H9 (cell line): ENCODE measurements around the gene LMO1. TPM values are rescaled to one million over a fixed set of nuclear protein-coding genes. Genes with fewer than 3 reads are reported as not detected.

ENCODE experiments used
- DNase-seq: peaks from one replicate; pipeline ENCODE4 v3.0.0-alpha.2; 2017
- H2AFZ ChIP-seq: one replicate; pipeline ENCODE4 v1.6.1; 2013; ENCODE audit warnings: mild to moderate bottlenecking, low read length, control low read depth, moderate library complexity
- H2AK5ac ChIP-seq: 2 replicates; pipeline ENCODE4 v1.6.1; 2013; ENCODE audit warnings: low read length, control low read depth, mixed read lengths; ENCODE audit not compliant: insufficient read length
- H2BK120ac ChIP-seq: one replicate; pipeline ENCODE4 v1.6.1; 2013; ENCODE audit warnings: low read depth, mild to moderate bottlenecking, low read length, control low read depth, inconsistent platforms; ENCODE audit not compliant: poor library complexity, severe bottlenecking
- H2BK12ac ChIP-seq: 2 replicates; pipeline ENCODE4 v1.6.1; 2013; ENCODE audit warnings: low read length, control low read depth, mixed read lengths, low read depth; ENCODE audit not compliant: insufficient read length
- H2BK15ac ChIP-seq: 2 replicates; pipeline ENCODE4 v1.6.1; 2013; ENCODE audit warnings: low read depth, low read length, control low read depth
- H2BK20ac ChIP-seq: one replicate; pipeline ENCODE4 v1.6.1; 2013; ENCODE audit warnings: low read depth, mild to moderate bottlenecking, low read length, control low read depth, inconsistent platforms; ENCODE audit not compliant: poor library complexity, severe bottlenecking
- H2BK5ac ChIP-seq: 2 replicates; pipeline ENCODE4 v1.6.1; 2013; ENCODE audit warnings: low read length, control low read depth, mixed read lengths; ENCODE audit not compliant: insufficient read length
- H3K14ac ChIP-seq: 2 replicates; pipeline ENCODE4 v1.6.1; 2013; ENCODE audit warnings: low read length, control low read depth; ENCODE audit not compliant: insufficient read depth
- H3K18ac ChIP-seq: 2 replicates; pipeline ENCODE4 v1.6.1; 2013; ENCODE audit warnings: low read depth, mild to moderate bottlenecking, mixed read lengths, low read length, control low read depth; ENCODE audit not compliant: insufficient read length
- H3K23ac ChIP-seq: 2 replicates; pipeline ENCODE4 v1.6.1; 2013; ENCODE audit warnings: low read length, control low read depth, mixed read lengths, low read depth; ENCODE audit not compliant: insufficient read length
- H3K23me2 ChIP-seq: 2 replicates; pipeline ENCODE4 v1.6.1; 2013; ENCODE audit warnings: low read depth, mild to moderate bottlenecking, mixed read lengths, low read length, control low read depth; ENCODE audit not compliant: insufficient read length, poor library complexity, severe bottlenecking
- H3K27ac ChIP-seq: 2 replicates; pipeline ENCODE4 v1.5.1; 2013; ENCODE audit warnings: low read length, control low read depth, mixed read lengths, low read depth; ENCODE audit not compliant: insufficient read length
- H3K27me3 ChIP-seq: 2 replicates; pipeline ENCODE4 v1.6.1; 2013; ENCODE audit warnings: low read length, control low read depth, inconsistent platforms; ENCODE audit not compliant: insufficient read depth
- H3K4ac ChIP-seq: 2 replicates; pipeline ENCODE4 v1.6.1; 2013; ENCODE audit warnings: low read depth, mild to moderate bottlenecking, control low read depth, inconsistent platforms, low read length, moderate library complexity
- H3K4me1 ChIP-seq: 2 replicates; pipeline ENCODE4 v1.6.1; 2013; ENCODE audit warnings: low read length, control low read depth, inconsistent platforms; ENCODE audit not compliant: insufficient read depth
- H3K4me2 ChIP-seq: 2 replicates; pipeline ENCODE4 v1.6.1; 2013; ENCODE audit warnings: low read length, control low read depth, mixed read lengths; ENCODE audit not compliant: insufficient read length, insufficient read depth
- H3K56ac ChIP-seq: 2 replicates; pipeline ENCODE4 v1.6.1; 2013; ENCODE audit warnings: low read depth, mild to moderate bottlenecking, mixed read lengths, low read length, control low read depth; ENCODE audit not compliant: insufficient read length
- H3K79me1 ChIP-seq: 2 replicates; pipeline ENCODE4 v1.6.1; 2013; ENCODE audit warnings: low read depth, mild to moderate bottlenecking, moderate library complexity, low read length, control low read depth, inconsistent platforms; ENCODE audit not compliant: insufficient read depth, poor library complexity, severe bottlenecking
- H3K79me2 ChIP-seq: 2 replicates; pipeline ENCODE4 v1.6.1; 2013; ENCODE audit warnings: low read length, control low read depth, inconsistent platforms; ENCODE audit not compliant: insufficient read depth
- H3K9ac ChIP-seq: 2 replicates; pipeline ENCODE4 v1.6.1; 2013; ENCODE audit warnings: low read length, control low read depth, mixed read lengths; ENCODE audit not compliant: insufficient read length; ENCODE audit errors: extremely low read depth
- H3K9me3 ChIP-seq: one replicate; pipeline ENCODE4 v1.6.1; 2013; ENCODE audit warnings: low read depth, low read length, inconsistent platforms; ENCODE audit not compliant: control insufficient read depth
- H3T11ph ChIP-seq: one replicate; pipeline ENCODE4 v1.6.1; 2013; ENCODE audit warnings: mild to moderate bottlenecking, low read length, control low read depth, inconsistent platforms
- H4K20me1 ChIP-seq: one replicate; pipeline ENCODE4 v1.6.1; 2013; ENCODE audit not compliant: control insufficient read depth, insufficient read length, insufficient read depth
- H4K5ac ChIP-seq: 2 replicates; pipeline ENCODE4 v1.6.1; 2013; ENCODE audit warnings: low read depth, mild to moderate bottlenecking, mixed read lengths, low read length, control low read depth; ENCODE audit not compliant: insufficient read length
- H4K8ac ChIP-seq: replicated peaks from 2 replicates; pipeline ENCODE4 v1.6.1; 2013; ENCODE audit warnings: low read length, control low read depth, mixed read lengths, low read depth; ENCODE audit not compliant: insufficient read length
- H4K91ac ChIP-seq: 2 replicates; pipeline ENCODE4 v1.6.1; 2013; ENCODE audit warnings: low read depth, mild to moderate bottlenecking, moderate library complexity, mixed read lengths, low read length, control low read depth; ENCODE audit not compliant: insufficient read length
- H3K27ac Mint-ChIP-seq, 3 experiments: 2 replicates in 2 of 3; 3 replicates in 1 of 3; pipeline ENCODE4 v1.8.0; 2020 to 2021; ENCODE audit warnings: mixed read lengths in 3 of 3, mild to moderate bottlenecking in 1 of 3, moderate library complexity in 1 of 3
- H3K27me3 Mint-ChIP-seq: 2 replicates; pipeline ENCODE4 v1.8.0; 2021; ENCODE audit warnings: low read depth, mild to moderate bottlenecking, moderate library complexity, mixed read lengths
- H3K36me3 Mint-ChIP-seq, 3 experiments: 2 replicates in 2 of 3; 3 replicates in 1 of 3; pipeline ENCODE4 v1.8.0; 2020 to 2021; ENCODE audit warnings: low read depth in 3 of 3, mixed read lengths in 3 of 3; ENCODE audit not compliant: insufficient read depth in 1 of 3
- H3K4me1 Mint-ChIP-seq, 2 experiments: 2 replicates each; pipeline ENCODE4 v1.8.0; 2020; ENCODE audit warnings: mixed read lengths in 2 of 2
- H3K4me3 Mint-ChIP-seq, 2 experiments: 2 replicates in 1 of 2; 3 replicates in 1 of 2; pipeline ENCODE4 v1.8.0; 2020 to 2021; ENCODE audit warnings: mild to moderate bottlenecking in 2 of 2, mixed read lengths in 2 of 2, moderate library complexity in 1 of 2
- H3K9me3 Mint-ChIP-seq, 2 experiments: 2 replicates in 1 of 2; 3 replicates in 1 of 2; pipeline ENCODE4 v1.8.0; 2020; ENCODE audit warnings: mild to moderate bottlenecking in 2 of 2, mixed read lengths in 2 of 2, moderate library complexity in 1 of 2
- WGBS: extraction: QIAGEN DNeasy Blood & Tissue Kit; methylation state at CpG from one replicate; pipeline ENCODE4 v1.1.7; 2013; ENCODE audit warnings: missing lambda C conversion rate, low lambda C conversion rate, mixed read lengths; ENCODE audit not compliant: insufficient read length; ENCODE audit errors: extremely low coverage; 5-methylcytosine and 5-hydroxymethylcytosine counted together
- total RNA-seq: library from RNA; stranded (reverse); gene quantifications from 2 replicates; pipeline ENCODE4 v1.2.1, GENCODE V29; 2021
- TF ChIP-seq, protein P1 (sequence below): fragments of 200-600 bp; sonication (generic); conservative IDR thresholded peaks from 3 replicates; pipeline ENCODE4 v1.8.0; 2021; ENCODE audit warnings: antibody characterized with exemption, mild to moderate bottlenecking

The LMO1 gene
- total RNA-seq, 1 experiment from 2014 or later = 0.50 TPM

DNA sequence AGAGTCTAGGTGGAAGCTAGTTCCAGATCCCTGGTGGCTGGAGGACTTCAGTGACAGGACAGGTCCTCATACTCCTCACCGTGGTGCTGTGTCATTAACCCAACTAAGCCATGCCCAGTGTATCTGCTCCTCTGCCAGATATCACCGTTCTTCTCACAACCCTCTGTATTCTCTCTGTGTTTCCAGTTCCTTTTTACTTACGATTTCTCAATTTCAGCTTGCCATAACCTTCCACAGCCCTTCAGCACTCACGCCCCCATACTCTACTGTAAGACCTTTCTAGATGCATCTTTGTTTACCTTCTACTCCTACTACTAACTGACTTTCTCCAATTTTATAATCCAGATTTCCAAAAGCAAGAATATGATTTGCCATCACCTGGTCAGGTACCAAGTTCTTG is 68.7 kb downstream of the LMO1 start:
- no peak overlapping the region for H2BK15ac ChIP-seq
- no peak for DNase-seq

More for the DNA sequence above, 68.7 kb downstream of the LMO1 start:
- no peaks in the 10 kb centered on the region for H3K9me3 Mint-ChIP-seq
- Histone ChIP-seq H3K9ac (no peak overlapping the region), H3K27me3 (no peaks in the 10 kb centered on the region; the same call in 1 of the 2 replicates), H3K4ac (no peak overlapping the region), H4K20me1 (no peaks in the 10 kb centered on the region), H2AK5ac (no peak overlapping the region), H2BK20ac (no peak overlapping the region), H3K4me2 (no peak overlapping the region), H2BK120ac (no peak overlapping the region), H2BK5ac (no peak overlapping the region), H3K18ac (no peak overlapping the region), H2AFZ (no peak overlapping the region), H3K23me2 (no peaks in the 10 kb centered on the region), H3K79me1 (no peaks in the 10 kb centered on the region), H3K23ac (no peak overlapping the region), H4K5ac (no peak overlapping the region), H3K27ac (no peak overlapping the region), H3K79me2 (no peaks in the 10 kb centered on the region), H2BK12ac (no peak overlapping the region), H3K56ac (no peak overlapping the region), H3K9me3 (no peaks in the 10 kb centered on the region), H3K14ac (no peak overlapping the region), H4K8ac (no peak overlapping the region), H3T11ph (no peak overlapping the region), H3K4me1 (no peaks in the 10 kb centered on the region), H4K91ac (no peak overlapping the region)
- H3K27ac Mint-ChIP-seq = no peak overlapping the region
- H3K4me3 Mint-ChIP-seq = no peak overlapping the region
- H3K36me3 Mint-ChIP-seq = no peaks in the 10 kb centered on the region
- H3K4me1 Mint-ChIP-seq = no peaks in the 10 kb centered on the region; a peak in 1 of 4 replicates
- peaks cover 55% of the 10 kb centered on the region for H3K27me3 Mint-ChIP-seq
- no CpG with 5 or more reads among the region's 4 CpGs for WGBS
- TF ChIP-seq, protein P1, sequence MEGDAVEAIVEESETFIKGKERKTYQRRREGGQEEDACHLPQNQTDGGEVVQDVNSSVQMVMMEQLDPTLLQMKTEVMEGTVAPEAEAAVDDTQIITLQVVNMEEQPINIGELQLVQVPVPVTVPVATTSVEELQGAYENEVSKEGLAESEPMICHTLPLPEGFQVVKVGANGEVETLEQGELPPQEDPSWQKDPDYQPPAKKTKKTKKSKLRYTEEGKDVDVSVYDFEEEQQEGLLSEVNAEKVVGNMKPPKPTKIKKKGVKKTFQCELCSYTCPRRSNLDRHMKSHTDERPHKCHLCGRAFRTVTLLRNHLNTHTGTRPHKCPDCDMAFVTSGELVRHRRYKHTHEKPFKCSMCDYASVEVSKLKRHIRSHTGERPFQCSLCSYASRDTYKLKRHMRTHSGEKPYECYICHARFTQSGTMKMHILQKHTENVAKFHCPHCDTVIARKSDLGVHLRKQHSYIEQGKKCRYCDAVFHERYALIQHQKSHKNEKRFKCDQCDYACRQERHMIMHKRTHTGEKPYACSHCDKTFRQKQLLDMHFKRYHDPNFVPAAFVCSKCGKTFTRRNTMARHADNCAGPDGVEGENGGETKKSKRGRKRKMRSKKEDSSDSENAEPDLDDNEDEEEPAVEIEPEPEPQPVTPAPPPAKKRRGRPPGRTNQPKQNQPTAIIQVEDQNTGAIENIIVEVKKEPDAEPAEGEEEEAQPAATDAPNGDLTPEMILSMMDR = no peak
